SK-N-MC (cell line): ENCODE results near the gene ZNF267.

Source experiments
- EZH2 ChIP-seq: fragments of 200-600 bp; sonication (generic); IDR thresholded peaks from one replicate; pipeline ENCODE4 v1.6.1; 2017; ENCODE audit warnings: antibody characterized with exemption
- POLR2AphosphoS5 ChIP-seq: IDR thresholded peaks from 2 replicates; pipeline ENCODE4 v1.6.1; 2012; ENCODE audit warnings: mild to moderate bottlenecking, low read depth, low read length, borderline replicate concordance

DNA sequence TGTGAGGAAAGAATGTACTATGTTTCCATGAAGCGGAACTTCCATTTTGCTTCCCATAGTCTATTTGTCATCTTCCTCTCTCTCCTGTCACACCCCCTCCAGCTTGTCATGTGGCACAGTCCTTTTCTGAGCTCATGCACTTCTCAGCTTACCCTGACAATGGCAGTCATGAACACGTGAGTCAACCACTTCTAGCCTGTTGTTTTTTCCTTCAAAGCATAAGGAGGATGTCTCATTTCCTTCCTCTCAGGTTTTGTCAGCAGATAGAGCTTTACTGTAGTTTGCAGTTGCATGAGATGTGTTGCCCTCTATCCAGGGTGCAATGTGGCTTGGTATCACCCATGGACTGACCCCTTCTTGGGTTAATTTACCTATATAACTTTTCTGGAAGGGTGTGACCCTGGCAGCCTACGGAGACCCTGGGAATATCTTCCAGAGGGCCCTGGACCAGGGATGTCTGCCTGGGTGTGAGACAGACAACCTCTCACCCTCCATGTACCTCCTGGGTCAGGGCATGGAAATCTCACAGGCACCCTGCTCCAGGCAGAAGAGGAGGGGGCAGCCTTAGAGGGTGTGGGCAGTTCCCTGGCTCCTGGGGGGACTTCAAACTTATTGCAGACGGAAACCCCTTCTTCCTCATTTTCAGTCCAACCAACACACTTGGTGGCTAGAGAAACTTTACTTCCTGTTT is 4.0 kb upstream of the ZNF267 start:
- no peak for TF ChIP-seq EZH2
- TF ChIP-seq POLR2AphosphoS5, result no peak
